Measurements from ENCODE around the gene BNC2.
"Not testable (repeated sequence)": the region's sequence is repeated elsewhere in the genome, so short reads cannot be mapped to it uniquely, and the experiment has no call there.

The BNC2 gene, protein sequence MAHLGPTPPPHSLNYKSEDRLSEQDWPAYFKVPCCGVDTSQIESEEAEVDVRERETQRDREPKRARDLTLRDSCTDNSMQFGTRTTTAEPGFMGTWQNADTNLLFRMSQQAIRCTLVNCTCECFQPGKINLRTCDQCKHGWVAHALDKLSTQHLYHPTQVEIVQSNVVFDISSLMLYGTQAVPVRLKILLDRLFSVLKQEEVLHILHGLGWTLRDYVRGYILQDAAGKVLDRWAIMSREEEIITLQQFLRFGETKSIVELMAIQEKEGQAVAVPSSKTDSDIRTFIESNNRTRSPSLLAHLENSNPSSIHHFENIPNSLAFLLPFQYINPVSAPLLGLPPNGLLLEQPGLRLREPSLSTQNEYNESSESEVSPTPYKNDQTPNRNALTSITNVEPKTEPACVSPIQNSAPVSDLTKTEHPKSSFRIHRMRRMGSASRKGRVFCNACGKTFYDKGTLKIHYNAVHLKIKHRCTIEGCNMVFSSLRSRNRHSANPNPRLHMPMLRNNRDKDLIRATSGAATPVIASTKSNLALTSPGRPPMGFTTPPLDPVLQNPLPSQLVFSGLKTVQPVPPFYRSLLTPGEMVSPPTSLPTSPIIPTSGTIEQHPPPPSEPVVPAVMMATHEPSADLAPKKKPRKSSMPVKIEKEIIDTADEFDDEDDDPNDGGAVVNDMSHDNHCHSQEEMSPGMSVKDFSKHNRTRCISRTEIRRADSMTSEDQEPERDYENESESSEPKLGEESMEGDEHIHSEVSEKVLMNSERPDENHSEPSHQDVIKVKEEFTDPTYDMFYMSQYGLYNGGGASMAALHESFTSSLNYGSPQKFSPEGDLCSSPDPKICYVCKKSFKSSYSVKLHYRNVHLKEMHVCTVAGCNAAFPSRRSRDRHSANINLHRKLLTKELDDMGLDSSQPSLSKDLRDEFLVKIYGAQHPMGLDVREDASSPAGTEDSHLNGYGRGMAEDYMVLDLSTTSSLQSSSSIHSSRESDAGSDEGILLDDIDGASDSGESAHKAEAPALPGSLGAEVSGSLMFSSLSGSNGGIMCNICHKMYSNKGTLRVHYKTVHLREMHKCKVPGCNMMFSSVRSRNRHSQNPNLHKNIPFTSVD

DNA sequence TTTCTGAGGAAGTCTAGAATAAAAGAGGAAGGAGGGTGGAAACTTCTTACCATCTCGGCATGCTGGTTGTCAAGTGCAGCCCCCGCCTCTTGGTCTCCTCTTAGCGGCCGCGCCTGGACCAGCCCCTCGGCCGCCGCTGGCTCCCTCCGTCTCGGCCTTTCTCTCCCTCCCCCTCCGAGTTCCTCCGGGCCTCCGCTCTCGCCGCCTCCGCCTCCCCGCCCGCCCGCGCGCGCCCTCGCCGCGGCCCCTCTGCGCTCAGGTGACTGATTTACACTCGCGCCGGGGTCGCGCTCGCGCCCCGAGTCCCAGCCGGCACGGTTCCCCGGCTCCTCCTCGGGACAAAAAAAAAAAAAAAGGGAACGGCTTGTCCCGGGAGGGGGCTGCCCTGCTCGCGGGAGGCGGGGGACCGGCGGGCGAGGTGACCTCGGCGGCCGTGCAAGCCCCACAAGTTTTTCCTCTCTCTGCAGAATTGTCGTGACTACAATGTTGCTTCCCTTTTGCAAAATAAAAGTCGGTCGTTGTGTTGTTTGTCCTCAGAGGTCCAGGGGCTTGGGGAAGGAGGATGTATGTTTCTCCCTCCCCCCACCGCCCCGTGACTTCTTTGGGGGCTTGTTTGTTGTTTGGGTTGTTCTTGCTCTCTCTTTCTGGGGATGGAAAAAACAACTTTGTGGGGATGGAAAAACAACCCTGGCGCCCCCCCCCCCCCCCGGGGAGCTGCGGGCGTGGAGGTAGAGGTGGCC is at the start of gene BNC2:
Gene BNC2, minus strand, starts transcription at position 75 of the 740 bp plus-strand sequence. Its CDS starts 22 bp downstream, at position 53.
- no peak for DNase-seq (ENCODE audit: low read depth)

DNA sequence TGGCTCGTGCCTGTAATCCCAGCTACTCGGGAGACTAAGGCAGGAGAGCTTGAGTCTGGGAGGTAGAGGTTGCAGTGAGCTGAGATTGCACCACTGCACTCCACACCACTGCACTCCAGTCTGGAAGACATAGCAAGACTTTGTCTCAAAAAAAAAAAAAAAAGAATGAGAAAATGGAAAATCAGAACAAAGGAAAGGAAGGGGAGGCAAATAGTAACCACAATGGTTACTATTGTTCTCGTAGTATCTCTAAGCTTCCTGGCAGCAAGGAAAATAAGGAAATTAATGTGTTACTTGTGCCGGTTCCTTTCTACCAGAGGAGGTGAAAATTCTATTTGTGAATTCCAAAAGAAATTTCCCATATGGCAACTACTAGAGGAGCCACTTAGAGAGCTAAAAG is 48.5 kb upstream of the BNC2 start:
- DNase-seq (ENCODE audit: low read depth), result no peak

DNA sequence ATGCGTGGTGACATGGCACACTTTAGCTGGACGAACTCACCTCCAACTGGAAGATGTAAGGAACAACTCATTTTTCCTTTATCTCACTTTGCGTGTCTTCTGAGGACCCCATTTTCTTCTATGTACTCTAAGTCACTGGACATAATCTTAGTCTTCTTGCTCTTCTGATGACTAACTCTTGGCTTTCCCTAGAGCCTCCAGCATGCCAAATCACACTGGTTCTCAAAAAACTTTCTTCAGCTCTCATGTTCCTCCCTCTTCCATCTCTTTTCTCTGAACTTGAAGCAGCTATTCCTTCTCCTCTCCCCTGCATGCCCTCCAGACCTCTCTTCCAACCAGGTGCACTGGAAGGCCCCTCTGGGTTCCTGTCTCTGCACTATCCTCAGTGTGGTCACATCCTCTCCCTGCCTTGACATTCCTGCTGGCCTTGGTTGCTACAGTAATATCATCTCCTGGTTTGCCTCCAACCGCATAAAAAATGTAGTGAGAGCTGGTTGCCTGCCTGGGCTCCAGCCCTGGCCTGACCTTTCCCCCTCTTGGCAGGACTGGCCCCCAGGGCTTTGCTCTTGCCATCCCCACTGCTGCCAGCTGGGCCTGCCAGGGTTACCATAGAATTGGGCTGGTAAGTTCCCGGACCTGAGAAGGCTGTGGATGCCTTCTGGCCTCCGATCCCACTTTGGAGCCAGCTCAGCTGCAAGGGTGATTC is 44.8 kb upstream of the BNC2 start:
- DNase-seq (ENCODE audit: low read depth), result peak; percentile 65

DNA sequence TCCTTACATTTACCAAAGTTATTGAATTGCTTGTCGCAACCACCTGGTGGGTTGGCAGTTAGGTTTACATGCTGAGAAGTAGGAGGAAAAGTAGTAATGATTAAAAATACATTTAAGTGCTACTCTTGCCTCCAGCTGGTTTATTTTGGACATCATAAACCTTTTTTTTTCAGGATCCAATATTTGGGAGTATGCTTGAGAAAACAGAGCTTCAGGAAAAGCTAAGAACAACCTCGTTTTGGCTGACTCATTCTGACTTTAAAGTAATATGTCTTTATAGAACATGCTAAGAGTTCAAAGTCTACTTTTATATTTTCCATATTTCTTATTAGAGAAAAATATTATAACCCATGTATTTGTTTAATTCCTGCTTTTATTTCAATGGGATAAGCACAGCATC is 41.7 kb upstream of the BNC2 start:
- peak; percentile 37 for DNase-seq (ENCODE audit: low read depth)

DNA sequence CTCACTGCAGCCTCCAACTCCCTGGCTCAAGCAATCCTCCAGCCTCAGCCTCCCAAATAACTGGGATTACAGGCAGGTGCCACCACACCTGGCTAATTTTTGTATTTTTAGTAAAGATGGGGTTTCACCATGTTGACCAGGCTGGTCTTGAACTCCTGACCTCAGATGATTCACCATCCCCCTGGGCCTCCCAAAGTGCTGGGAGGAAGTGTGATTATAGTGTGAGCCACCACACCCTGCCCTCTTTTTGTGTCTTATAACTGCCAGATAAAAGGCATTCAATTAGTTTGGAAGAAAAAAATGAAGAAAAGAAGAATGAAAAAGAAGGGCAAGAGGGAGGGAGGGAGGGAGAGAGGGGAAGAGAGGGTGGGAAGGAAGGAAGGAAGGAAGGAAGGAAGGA is 37.7 kb upstream of the BNC2 start:
- DNase-seq (ENCODE audit: low read depth), result not testable (repeated sequence)

DNA sequence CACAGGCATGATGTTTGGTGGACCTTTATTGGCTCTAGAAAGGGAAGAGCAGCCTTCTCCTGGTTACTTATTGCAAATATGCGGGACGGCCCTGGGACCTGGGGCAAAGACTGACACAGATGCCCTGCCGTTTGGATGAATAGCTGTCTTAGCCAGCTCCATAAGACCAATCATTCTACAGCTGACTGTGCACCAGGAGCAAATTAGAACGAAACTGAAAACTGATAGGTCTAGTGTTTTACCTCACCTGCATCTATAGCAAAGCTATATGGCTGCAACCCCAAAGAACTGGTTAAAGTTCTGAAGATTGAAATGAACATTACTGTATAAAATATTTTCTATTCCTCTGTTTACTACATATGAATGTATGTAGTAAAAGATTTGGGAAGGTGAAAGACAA is 34.2 kb upstream of the BNC2 start:
- no peak for DNase-seq (ENCODE audit: low read depth)

DNA sequence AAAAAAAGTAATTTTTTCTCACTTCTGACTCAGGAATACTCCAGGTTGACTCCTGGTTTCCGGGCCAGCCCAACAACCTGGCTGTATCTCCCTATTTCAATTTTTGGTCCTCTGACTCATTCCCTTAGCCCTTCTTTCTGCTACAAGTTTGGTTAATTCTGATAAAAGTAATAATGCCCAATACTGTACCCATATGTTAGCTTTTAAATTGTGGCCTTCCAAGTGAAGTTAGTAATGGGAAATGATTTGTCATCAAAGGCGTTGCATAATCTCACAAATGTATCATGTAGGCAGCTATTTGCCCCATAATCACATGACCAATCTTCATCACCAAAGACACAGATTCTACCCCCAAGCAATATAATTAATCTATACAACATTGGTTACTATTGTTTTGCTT is 31.1 kb upstream of the BNC2 start:
- peak; percentile 67 for DNase-seq (ENCODE audit: low read depth)

DNA sequence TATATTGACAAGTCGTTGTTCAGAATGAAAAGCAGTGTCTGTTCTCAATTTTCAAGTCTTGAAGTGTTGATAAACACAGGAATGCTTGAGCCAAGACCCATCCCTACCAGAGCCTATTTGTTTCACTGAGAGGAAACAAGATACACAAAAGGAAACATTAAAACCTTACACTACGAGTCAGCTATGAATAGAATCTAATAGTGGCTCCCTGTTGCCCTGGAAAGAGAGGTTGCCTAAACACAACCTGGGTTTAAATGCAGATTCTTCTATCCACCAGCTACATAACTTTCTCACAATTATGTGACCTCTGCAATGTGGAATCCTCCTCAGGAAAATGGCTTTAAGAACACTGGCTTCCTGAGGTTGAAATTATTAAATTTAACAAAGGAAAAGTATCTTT is 29.1 kb upstream of the BNC2 start:
- DNase-seq (ENCODE audit: low read depth), result no peak

DNA sequence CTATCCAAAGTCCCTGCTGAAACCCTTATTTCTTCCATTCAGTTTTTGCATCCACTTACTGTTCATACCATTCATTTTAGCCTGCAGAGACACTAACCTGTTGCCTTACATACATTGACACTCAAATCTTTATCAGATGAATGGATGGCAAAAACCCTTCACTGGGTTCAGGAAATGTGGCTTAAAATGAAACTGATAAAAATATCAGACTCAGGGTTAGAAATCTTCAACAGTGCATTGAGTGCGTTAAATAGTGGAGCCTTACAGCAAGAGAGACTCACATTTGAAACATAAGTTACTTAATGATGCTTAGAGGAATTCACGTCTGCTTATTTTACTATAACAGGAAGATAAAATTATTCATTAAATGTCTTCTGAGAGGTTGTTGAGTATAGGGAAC is 28.0 kb upstream of the BNC2 start:
- no peak for DNase-seq (ENCODE audit: low read depth)

DNA sequence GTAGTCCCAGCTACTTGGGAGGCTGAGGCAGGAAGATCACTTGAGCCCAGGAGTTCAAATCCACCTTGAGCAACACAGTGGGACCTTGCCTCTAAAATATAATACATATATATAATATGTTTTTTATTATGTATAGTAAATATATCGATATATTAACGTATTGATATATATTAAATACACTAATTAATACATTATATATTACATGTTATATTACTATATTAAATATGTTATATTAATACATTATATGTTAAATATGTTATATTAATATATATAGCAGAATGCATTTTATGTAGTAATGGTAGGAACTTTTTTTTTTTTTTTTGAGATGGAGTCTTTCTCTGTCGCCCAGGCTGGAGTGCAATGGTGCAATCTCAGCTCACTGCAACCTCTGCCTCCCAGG is 18.1 kb upstream of the BNC2 start:
- DNase-seq (ENCODE audit: low read depth), result no peak

DNA sequence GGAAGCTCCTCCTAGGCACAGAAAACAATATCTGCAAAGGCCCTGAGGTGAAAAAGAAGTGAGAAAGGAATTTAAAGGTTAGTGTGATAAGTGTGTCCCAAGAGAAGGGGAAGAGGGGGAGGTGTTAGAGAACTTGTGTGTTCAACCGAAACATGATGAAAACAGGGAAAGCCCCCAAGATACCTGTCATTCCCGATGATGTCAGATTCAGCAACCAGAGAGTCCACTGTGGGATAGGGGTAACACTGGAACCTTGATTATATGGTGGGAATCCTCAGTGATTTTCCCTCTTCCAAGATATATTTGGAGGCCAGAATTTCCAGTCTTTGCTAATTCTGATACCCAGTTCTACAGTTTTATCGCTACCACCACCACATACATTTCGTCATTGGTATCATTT is 15.5 kb upstream of the BNC2 start:
- DNase-seq (ENCODE audit: low read depth), result no peak

DNA sequence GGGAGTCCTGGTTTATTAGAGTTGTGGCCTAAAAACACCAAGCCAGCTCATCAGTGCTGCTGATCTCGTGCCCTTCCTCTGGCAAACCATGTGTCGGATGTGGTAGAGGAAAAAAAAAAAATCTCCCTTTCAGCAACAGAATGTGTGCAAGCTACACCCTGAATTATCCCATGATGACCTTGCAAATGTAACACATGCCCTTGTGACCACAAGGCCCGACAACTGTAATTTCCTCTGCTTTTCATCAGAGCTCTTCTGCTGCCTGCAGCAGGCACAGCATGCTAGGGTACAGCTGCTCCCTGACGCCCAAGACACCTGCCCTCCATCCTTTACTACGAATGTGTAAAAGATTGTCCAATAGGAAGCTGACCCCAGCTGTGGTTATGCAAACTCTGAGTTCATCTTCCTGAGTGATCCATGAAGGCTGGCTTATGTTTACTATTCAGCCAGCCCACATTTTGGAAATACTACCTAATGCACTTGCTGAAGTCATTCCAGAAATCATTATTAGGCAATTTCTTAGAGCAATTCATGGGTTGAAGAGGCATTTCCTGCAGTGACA is 14.6 kb upstream of the BNC2 start:
- peak; percentile 87 for DNase-seq (ENCODE audit: low read depth)

DNA sequence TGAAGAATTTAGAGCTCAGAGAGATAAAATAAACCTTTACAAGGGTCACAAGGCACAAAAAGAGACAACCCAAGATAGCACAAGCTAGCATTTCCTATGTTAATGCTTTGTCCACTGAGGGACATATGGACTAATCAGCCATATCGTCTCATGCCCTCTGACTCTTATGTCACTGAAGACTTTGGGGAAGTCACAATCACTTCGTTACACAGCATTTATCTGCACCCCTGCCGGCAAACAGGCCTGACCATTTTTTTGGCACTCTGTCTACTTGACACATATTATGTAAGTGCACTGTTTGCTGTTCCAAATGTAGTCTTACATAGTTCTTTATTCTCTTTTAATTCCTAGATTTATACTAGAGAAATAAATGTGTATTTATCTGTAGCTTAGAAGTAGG is 13.9 kb upstream of the BNC2 start:
- no peak for DNase-seq (ENCODE audit: low read depth)

DNA sequence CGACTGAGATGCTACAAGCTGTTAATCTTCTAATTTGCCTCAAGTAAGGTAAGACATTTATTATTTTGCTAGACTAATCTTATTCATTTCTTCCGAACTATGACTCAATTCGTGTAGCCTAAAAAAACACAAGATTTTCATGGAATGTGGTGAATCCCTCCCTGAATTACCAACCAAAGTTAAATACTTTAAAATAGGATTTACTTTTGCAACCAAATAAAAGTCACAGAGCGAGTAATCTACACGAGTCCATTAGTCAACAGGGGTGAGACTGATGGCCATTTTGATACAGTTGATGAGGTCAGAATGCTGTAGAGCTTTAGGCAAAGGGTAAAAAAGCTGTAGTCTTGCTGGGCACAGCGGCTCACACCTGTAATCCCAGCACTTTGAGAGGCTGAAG is 13.1 kb upstream of the BNC2 start:
- no peak for DNase-seq (ENCODE audit: low read depth)

DNA sequence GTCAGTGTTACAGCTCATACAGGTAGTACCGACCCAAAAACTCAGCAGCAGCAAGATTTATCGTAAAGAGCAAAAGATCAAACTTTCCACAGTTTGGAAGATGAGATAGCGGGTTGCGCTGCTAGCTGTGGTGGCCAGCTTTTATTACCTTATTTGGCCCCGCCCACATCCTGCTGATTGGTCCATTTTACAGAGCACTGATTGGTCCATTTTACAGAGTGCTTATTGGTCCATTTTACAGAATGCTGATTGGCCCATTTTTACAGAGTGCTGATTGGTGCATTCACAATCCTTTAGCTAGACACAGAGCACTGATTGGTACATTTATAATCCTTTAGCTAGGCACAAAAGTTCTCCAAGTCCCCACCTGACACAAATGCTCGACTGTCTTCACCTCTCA is 12.0 kb upstream of the BNC2 start:
- not testable (repeated sequence) for DNase-seq (ENCODE audit: low read depth)

DNA sequence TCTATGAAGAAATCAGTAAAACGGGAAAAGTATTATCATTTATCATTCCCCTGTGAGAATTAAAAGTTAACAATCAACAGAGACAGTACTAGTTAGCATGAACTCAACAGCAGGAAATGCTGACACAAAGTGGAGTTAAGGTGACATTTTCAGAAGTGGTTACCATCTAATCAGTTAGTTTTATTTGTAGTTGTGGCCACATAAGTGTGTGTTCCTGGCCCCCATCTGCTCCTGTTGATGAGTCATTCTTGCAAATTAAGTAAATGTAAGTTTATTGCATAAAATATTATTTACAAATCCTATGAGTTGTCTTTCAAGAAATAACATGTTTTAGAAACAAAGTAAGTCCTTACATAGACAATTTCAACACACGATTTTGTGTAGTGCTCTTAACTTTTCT is 8.9 kb upstream of the BNC2 start:
- no peak for DNase-seq (ENCODE audit: low read depth)

DNA sequence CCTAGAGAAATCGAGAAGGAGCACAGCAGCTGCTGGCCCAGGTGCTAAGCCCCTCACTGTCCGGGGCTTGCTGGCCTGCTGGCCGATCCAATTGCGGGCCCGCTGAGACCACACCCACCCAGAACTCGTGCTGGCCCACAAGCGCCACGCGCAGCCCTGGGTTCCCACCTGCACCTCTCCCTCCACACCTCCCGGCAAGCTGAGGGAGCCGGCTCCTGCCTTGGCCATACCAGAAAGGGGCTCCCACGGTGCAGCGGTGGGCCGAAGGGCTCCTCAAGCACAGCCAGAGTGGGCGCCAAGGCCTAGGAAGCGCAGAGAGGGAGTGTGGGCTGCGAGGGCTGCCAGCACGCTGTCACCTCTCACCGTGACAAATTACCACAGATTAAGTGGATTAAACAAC is 6.8 kb upstream of the BNC2 start:
- no peak for DNase-seq (ENCODE audit: low read depth)

DNA sequence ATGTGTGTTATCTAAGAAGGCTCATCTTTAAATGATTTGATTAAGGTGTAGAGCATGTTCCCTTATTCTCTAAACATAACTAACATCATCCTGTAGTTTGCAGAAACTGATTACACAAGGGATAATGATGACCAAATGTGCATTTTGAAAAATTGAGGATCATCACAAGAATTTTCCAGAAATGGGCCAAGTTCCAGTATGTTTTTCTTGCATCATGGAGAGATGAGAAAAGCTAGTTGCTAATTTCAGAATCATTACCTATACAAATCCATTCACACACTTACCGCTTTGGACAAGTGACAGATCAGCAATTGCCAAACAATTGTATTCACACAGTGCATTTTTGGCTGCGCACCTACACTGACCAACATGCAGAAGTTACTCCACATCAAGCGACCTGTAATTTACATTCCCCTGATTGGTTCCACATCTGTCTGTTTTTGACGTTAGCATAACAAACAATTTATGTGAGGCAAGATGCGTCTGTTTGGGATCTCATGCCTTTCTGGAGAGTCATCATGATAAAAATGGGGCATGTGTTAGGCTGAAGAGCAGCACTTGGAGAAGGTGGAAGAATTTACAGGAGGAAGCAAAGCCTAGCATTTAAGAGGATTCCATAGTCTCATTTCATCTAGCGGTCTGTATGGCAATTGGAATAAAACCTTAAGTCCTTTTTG is 2.8 kb upstream of the BNC2 start:
- DNase-seq (ENCODE audit: low read depth), result no peak

DNA sequence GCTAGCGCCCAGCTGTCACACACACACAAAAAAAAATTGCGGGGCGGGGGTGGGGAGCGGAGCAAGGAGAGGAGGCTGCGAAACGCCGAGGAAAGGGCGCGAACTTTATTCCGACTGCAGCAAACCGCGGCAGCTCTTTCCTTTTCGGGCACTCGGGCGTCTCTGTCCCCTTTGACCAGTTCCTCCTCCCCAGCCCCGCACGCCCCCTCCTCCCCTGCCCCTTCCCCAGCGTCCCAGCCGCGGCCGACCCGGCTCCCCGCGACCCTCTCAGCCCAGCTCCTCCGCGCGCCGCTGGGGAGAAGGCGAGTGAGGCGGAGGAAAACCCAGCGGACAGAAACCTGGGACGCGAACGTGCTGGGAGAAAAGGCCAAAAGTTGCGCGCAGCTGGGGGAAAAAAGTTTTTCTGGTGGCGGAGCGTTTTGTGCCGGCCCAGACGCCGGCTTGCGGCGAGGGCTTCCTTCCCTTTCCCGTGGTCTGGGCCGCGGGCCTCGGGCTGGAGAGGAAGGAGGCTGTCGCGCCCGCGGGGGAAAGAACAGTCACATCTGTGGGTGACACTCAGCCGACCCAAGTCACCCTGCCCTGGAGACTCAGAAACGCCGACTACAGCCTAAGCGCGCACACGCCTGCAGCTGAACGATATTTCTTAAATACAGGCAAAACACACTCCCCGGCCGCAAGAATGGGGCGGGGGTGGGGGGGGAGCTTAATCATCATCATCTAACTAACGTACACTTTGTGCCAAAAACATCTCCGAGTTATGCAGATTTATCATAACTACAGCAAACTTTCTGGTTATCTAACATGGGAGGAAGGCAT is 1.1 kb upstream of the BNC2 start:
- DNase-seq (ENCODE audit: low read depth), result peak; percentile 86
